Transverse colon (tissue), 4 donors: ENCODE measurements around the gene ELAVL1.

ENCODE experiments used
- CTCF ChIP-seq, 5 experiments: fragments of 200-600 bp in 3 of 5; fragments of 450-650 bp in 2 of 5; sonication (generic) in 3 of 5; IDR thresholded peaks; 1 replicate in 2 of 5; 2 replicates in 3 of 5; pipeline ENCODE4 v1.5.1; 2016 to 2017; ENCODE audit warnings: antibody characterized with exemption in 5 of 5, inconsistent platforms in 3 of 5, mild to moderate bottlenecking in 2 of 5, moderate library complexity in 1 of 5
- EP300 ChIP-seq: sonication (generic); formaldehyde crosslinking; IDR thresholded peaks from one replicate; pipeline ENCODE4 v1.6.1; 2017; ENCODE audit warnings: antibody characterized with exemption, low read depth
- POLR2A ChIP-seq: fragments of 450-650 bp; IDR thresholded peaks from one replicate; pipeline ENCODE4 v1.6.1; 2016; ENCODE audit warnings: antibody characterized with exemption, mild to moderate bottlenecking, moderate library complexity
- POLR2AphosphoS5 ChIP-seq, 3 donors: sonication (generic); formaldehyde crosslinking; IDR thresholded peaks; one replicate each; pipeline ENCODE4 v1.6.1; 2016; ENCODE audit warnings: antibody characterized with exemption in 3 of 3

GRCh38 chr19:7912697-7913564 is 92.5 kb downstream of the ELAVL1 start:
- TF ChIP-seq CTCF (IDR thresholded peaks at IDR 0.05) (no peak), POLR2AphosphoS5 (IDR thresholded peaks at IDR 0.05) (no peak), POLR2A (no peak), EP300 (no peak)
